ENCODE data around the gene PHF20.
"Not testable (repeated sequence)": the region's sequence is repeated elsewhere in the genome, so short reads cannot be mapped to it uniquely, and the experiment has no call there.

The PHF20 gene

GRCh38 chr20:35942243-35942642 is 170.4 kb downstream of the PHF20 start:
- no peak for DNase-seq

GRCh38 chr20:35947489-35947888 is 175.7 kb downstream of the PHF20 start:
- no peak for DNase-seq

DNA sequence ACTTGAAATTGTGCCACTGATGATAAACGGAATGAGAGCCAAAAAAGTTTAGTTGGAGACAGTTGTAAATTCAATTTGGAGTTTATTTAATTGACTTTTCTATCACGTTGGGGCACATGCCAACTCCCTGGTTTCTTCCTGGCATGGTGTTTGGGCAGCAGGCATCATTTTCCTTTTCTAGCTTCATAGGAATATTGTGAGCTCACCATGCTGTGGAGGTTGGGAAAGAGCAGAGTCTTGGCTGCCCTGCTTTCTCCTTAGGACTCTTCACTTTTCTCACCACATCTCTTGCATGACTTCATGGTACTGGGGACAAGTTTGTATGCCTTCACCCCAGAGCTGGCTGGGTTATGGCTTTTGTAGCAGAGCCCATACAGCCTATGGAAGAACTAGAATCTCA is 176.1 kb downstream of the PHF20 start:
- DNase-seq: no peak

GRCh38 chr20:35950093-35950492 is 178.3 kb downstream of the PHF20 start:
- DNase-seq: no peak

GRCh38 chr20:35952080-35952479 is 180.3 kb downstream of the PHF20 start:
- DNase-seq: not testable (repeated sequence)

DNA sequence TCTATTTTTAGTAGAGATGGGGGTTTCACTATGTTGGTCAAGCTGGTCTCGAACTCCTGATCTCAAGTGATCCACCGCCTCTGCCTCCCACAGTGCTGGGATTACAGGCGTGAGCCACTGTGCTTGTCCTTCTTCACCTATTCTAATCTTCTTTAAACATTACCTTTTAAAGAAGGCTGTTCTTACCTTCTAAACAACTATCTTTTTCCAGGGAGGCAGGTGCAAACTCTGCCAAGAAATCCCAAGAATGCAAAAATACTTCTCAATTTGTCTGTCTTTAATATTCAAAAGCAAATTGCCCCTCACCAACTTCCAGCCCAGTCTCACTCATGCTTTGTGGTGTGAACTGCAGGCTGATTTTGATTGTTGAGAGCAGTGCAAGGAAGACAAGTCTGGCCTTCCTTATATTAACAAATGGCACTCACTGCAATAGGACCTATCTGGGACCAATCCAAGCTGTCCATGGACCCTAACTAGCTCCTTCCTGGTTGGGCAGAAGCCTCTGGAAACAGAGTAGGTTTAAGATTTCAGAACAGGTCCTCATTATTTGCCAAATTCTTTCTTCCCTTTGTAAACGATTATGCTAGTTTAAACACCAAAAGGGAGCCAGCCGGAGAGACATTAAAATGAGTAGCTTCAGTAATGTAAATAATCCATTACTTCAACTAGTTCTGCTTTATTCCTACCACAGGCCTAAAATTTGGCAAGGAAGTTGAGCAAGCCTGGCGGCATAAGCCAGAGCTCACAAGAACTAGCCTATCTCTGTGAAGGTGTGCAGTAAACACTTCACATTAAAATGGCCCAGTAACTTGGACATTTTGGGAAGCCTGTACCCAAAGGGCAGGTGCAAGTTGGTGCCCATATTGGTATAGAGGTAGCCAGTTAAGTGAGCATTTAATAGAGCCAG is 180.9 kb downstream of the PHF20 start:
- peak; percentile 28 for DNase-seq

DNA sequence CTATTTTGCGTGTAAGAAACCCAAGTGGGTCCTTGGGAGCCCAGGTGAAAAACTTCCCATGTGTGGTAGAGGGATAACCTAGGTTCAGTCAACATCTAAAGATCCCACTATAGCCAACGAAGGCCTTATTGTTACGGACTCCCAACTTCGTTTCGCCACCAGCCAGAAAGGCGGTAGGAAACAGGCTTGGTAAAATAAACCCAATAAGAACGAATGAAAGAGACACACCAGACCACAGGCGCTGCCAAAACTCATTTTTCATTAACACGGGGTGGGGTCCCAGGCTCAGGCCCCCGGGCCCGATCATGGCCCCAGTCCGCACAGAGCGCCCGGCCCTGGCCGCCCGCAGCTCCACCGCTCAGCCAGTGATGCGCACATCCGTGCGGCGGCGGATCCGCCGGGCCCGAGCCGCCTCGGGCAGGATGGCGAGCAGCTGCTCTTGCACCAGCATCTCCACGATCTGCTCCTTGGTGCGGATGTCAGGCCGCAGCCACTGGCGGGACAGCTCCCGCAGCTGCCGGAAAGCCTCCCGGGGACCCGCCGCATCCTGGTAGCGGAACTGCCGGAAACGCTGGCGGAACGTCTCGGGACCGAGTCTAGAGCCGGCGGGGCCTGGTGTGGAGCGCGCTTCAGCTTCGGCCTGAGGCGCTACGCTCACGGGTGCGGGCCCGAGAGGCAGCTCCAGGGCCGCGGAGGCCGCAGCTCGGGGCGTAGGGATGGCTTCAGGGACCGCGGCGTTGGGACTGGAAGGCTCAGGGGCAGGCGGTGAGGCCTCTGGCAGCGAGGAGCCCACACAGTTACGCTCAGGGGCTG is 181.8 kb downstream of the PHF20 start:
- peak; percentile 13 for DNase-seq

- DNase-seq: peak; percentile 81
These were observed 182.5 kb downstream of the PHF20 start, which contains the start of gene SCAND1 for GRCh38 chr20:35954200-35954906. TSS of gene SCAND1 (minus strand) at chr20:35954502. CDS start at chr20:35954284, 218 bp downstream.

DNA sequence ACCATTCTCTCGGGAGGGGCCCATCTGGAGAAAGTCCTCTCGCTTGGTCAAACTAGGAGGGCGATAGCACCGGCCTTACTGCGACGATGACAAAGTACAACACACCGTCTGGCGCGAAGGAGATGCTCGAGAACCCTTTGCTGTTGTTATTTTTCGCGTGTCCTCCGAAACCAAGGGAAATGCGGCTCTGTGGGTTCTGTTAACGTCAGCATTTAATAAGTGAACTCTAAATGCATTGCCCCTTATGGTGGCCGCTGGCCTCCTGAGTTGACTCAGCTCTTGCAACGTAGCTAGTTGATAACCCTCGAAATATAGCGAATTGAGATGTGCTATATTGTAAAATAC is 183.1 kb downstream of the PHF20 start:
- DNase-seq: no peak

DNA sequence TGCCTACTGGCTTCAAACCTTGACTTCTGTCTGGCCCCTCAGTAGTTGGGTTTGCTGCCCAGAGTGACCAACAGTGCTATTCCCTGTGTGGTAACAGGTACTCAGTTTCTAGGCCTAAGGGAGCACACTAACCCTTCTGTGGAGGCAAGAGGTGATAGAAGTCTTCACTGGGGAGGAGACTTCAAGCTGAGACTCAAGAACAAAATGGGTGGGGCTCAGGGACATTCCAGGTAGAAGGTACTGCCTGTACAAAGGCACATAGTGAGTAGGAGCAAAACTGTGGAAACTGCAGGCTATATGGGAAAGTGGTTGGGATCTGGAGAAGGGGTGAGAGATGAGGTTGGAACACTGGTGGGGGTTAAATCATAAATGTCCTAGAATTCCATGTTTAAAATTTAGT is 184.8 kb downstream of the PHF20 start:
- no peak for DNase-seq

- not testable (repeated sequence) for DNase-seq
These were observed 187.5 kb downstream of the PHF20 start for GRCh38 chr20:35959291-35959690.

- no peak for DNase-seq
These were observed 192.1 kb downstream of the PHF20 start for GRCh38 chr20:35963878-35964277.

DNA sequence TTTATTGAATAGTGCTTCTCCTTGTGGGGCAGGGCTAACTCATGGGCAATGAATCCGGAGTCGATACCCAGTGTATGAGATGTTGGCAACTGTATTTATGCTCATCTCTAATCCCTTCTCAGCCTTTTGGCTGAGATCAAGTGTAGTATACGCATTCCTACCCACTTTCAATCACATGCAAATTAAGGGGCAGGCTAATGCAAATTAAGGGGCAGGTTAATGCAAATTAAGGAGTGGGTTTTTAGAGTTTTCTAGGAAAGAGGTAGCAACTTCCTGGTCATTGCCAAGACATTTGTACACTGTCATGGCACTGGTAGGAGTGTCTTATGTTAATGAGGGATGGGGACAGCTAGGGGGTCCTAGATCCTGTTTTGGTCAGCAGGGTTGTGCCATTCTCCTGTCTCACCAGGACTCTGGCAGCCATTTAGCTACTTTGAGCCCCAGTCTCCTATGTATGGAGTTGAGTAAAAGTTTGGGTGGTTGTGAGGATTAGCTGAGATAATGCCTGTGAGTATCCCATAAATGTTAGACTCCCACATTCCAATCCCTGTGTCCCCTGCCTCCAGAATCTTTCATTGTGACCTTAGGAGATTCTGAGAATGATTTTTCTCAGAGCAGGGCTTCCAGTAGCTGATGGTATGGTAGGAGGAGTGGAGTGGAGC is 196.3 kb downstream of the PHF20 start, which contains the start of gene CNBD2:
Gene CNBD2, plus strand, starts transcription at position 612 of the 662 bp plus-strand sequence. CDS start 173 bp downstream, outside the sequence.
- no peak for DNase-seq

GRCh38 chr20:35968930-35969329 is 197.1 kb downstream of the PHF20 start:
- no peak for DNase-seq

- no peak for DNase-seq
These were observed 200.2 kb downstream of the PHF20 start for GRCh38 chr20:35971981-35972380.

- DNase-seq: no peak
These were observed 200.6 kb downstream of the PHF20 start for GRCh38 chr20:35972462-35972861.

- no peak for DNase-seq
These were observed 202.4 kb downstream of the PHF20 start for GRCh38 chr20:35974256-35974655.

DNA sequence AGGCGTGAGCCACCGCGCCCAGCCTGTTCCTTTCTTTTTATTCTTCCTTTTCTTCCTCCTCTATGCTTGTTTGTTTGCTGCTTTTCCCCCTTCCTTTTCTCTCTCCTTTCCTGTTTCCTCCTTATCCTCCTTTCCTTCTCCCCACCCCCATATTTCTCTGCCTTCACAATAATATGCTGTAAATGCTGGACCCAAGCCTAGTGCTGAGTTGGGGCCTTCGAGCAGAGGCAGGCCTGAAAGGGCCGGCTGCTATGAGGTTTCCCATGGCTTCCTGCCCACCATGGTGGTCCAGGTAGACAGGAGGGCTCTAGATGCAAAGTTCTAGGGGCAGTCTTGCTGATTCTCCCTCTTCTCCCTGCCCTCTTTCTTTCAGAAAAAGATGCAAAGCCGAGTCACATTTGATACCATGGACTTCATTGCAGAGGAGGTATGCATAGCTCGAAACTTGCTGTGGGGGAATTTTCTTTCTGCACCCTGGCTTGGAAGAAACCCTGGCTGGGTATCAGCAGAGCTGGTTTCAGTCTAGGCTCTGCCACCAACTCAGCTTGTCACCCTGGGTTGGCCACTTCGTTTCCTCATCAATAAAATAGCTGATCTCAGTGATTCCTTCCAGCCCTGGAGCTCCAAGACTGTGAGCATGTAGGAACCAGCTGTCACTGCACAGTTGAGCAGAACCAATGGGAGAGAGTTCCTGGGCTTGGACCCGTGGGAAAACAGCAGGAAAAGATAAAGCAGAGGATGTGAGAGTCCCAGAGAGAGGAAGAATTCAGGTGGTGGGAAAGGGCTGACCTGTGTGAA is 204.0 kb downstream of the PHF20 start:
- no peak for DNase-seq

GRCh38 chr20:35978041-35978513 is 206.3 kb downstream of the PHF20 start:
- DNase-seq: no peak

GRCh38 chr20:35979544-35979943 is 207.7 kb downstream of the PHF20 start:
- no peak for DNase-seq

DNA sequence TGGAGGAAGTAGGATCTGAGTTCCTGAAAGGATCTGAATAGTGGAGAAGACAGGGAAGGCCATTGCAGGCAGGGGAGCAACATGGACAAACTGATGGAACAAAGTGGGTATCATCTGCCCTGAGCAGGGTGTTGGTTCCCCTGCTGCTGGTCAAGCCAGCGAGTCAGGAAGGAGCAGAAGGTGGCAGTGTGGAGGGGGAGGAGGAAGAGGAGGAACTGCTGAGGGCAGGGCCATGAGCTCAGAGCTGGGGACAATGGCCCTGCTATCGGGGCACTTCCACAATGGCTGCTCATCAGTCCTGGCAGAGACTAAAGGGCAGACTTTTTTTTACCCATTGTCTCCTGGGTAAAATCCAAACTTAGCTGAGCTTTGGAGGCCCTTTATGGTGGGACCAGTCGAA is 210.2 kb downstream of the PHF20 start:
- DNase-seq: no peak

DNA sequence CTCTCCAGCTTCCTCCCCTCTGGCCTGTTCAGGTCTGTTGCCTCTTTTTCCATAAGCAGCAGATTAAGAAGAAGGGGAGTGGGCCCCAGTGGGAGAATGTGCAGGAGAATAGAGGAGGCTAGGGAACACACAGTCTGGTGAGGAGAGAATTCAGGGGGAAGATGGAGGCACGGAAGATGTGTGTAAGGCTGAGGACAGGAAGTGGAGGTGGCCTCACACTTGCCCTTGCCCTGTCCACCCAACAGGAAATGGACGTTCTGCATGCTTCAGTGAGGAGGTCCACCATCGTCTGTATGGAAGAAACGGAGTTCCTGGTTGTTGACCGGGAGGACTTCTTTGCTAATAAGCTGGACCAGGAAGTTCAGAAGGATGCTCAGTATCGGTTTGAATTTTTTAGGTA is 212.6 kb downstream of the PHF20 start:
- no peak for DNase-seq

Data from NCI-H2029 treated with DMSO at 0.1 percent for 48 hours (cell line).